Left kidney (tissue), 8 donors: ENCODE data around the gene PNMA6A. TPM values are rescaled to one million over a fixed set of nuclear protein-coding genes. Genes with fewer than 3 reads are reported as not detected.
"Not testable (repeated sequence)": the region's sequence is repeated elsewhere in the genome, so short reads cannot be mapped to it uniquely, and the experiment has no call there.

Experiments
- DNase-seq: peaks from one replicate; pipeline ENCODE4 v3.0.0-alpha.2; 2013
- long read RNA-seq, 8 donors: transcript quantifications; one replicate each; lab custom pipeline, GENCODE V29; 2026
- polyA plus RNA-seq: library from polyadenylated mRNA; unstranded; fragments of 120-200 nt; gene quantifications from one replicate; pipeline ENCODE4 v1.2.1, GENCODE V29; 2013; ENCODE audit not compliant: insufficient read length

PNMA6A gene
- polyA plus RNA-seq, result 10.0 TPM
- long read RNA-seq, donor 1, transcript PNMA6A-201 (2 exons, 2,209 nt), result major isoform, 8 of 8 reads
- long read RNA-seq, donor 1, partial matches to known transcripts, result 0 of 8 reads
- long read RNA-seq, donor 1, other reads (novel, unspliced or antisense), result 0 of 8 reads
- long read RNA-seq, donor 2, partial matches to known transcripts, result 0 of 4 reads
- long read RNA-seq, donor 2, other reads (novel, unspliced or antisense), result 0 of 4 reads
- long read RNA-seq, donor 3, transcript PNMA6A-201 (2 exons, 2,209 nt), result major isoform, 5 of 5 reads
- long read RNA-seq, donor 3, partial matches to known transcripts, result 0 of 5 reads
- long read RNA-seq, donor 3, other reads (novel, unspliced or antisense), result 0 of 5 reads
- long read RNA-seq, donor 4, result 0 reads
- long read RNA-seq, donor 5, transcript PNMA6A-201 (2 exons, 2,209 nt), result major isoform, 12 of 12 reads
- long read RNA-seq, donor 5, partial matches to known transcripts, result 0 of 12 reads
- long read RNA-seq, donor 5, other reads (novel, unspliced or antisense), result 0 of 12 reads
- long read RNA-seq, donor 6, partial matches to known transcripts, result 8 of 11 reads
- long read RNA-seq, donor 6, other reads (novel, unspliced or antisense), result 0 of 11 reads
- long read RNA-seq, donor 7, transcript PNMA6A-201 (2 exons, 2,209 nt), result major isoform, 6 of 6 reads
- long read RNA-seq, donor 7, partial matches to known transcripts, result 0 of 6 reads
- long read RNA-seq, donor 7, other reads (novel, unspliced or antisense), result 0 of 6 reads
- long read RNA-seq, donor 8, partial matches to known transcripts, result 5 of 6 reads
- long read RNA-seq, donor 8, other reads (novel, unspliced or antisense), result 0 of 6 reads

- DNase-seq, result not testable (repeated sequence)
These were observed at the start of gene PNMA6A for GRCh38 chrX:153071909-153072583. Gene PNMA6A (plus strand): TSS chrX:153072454. CDS start chrX:153073063, 609 bp downstream.

- not testable (repeated sequence) for DNase-seq
These were observed 45.8 kb upstream of the PNMA6A start for GRCh38 chrX:153026501-153026900.

GRCh38 chrX:153028487-153028886 lies 43.8 kb upstream of the PNMA6A start:
- DNase-seq, result not testable (repeated sequence)

GRCh38 chrX:153029162-153029561 lies 43.1 kb upstream of the PNMA6A start:
- DNase-seq, result no peak

- no peak for DNase-seq
These were observed 42.4 kb upstream of the PNMA6A start for GRCh38 chrX:153029875-153030274.

- DNase-seq, result no peak
These were observed 41.5 kb upstream of the PNMA6A start for GRCh38 chrX:153030801-153031200.

GRCh38 chrX:153032397-153033118 lies 39.7 kb upstream of the PNMA6A start:
- DNase-seq, result peak; percentile 46

- DNase-seq, result no peak
These were observed 23.2 kb upstream of the PNMA6A start for GRCh38 chrX:153049093-153049492.

- no peak for DNase-seq
These were observed 19.7 kb upstream of the PNMA6A start for GRCh38 chrX:153052534-153052933.

GRCh38 chrX:153055871-153056749 lies 16.1 kb upstream of the PNMA6A start, which contains the start of gene PNMA3:
Gene PNMA3 (plus strand): TSS chrX:153056470. CDS start chrX:153057056, 586 bp downstream.
- DNase-seq, result no peak

- DNase-seq, result no peak
These were observed 15.0 kb upstream of the PNMA6A start for GRCh38 chrX:153057281-153057680.

- no peak for DNase-seq
These were observed 12.8 kb upstream of the PNMA6A start for GRCh38 chrX:153059191-153060094.

GRCh38 chrX:153060095-153060445 lies 12.2 kb upstream of the PNMA6A start:
- DNase-seq, result no peak

GRCh38 chrX:153061732-153062131 lies 10.5 kb upstream of the PNMA6A start:
- DNase-seq, result no peak

- DNase-seq, result no peak
These were observed 8.9 kb upstream of the PNMA6A start for GRCh38 chrX:153063315-153063714.

- DNase-seq, result no peak
These were observed 8.2 kb upstream of the PNMA6A start for GRCh38 chrX:153064061-153064460.

GRCh38 chrX:153065389-153065788 lies 6.9 kb upstream of the PNMA6A start:
- no peak for DNase-seq

- DNase-seq, result not testable (repeated sequence)
These were observed 5.9 kb upstream of the PNMA6A start for GRCh38 chrX:153066402-153066801.

- not testable (repeated sequence) for DNase-seq
These were observed 1.1 kb downstream of the PNMA6A start for GRCh38 chrX:153073331-153073730.
